Measurements from ENCODE around the gene UBE2Q2.

UBE2Q2 gene

GRCh38 chr15:75814794-75815193 lies 28.5 kb upstream of the UBE2Q2 start:
- no peaks in the 10 kb centered on the region for H3K79me1 ChIP-seq (ENCODE audit: low read depth, low read length)
- H2BK5ac ChIP-seq (ENCODE audit: low read length), result no peak overlapping the region
- H3K4me1 ChIP-seq (ENCODE audit: control insufficient read depth in 2 of 2, insufficient read depth in 1 of 2, low read depth in 1 of 2, low read length in 2 of 2), result peaks cover 0 to 2% of the 10 kb centered on the region in 2 donors
- H3K36me3 ChIP-seq (replicated peaks in 1 of 2; ENCODE audit: control insufficient read depth in 2 of 2, insufficient read depth in 2 of 2, low read length in 2 of 2), result no peaks in the 10 kb centered on the region
- peak overlapping the region; percentile 7 for H3K18ac ChIP-seq (ENCODE audit: low read length)
- no peak overlapping the region for H4K91ac ChIP-seq (ENCODE audit: low read depth, low read length, poor library complexity)
- H3K14ac ChIP-seq (ENCODE audit: low read length), result no peak overlapping the region
- no peak overlapping the region for H2AK5ac ChIP-seq (ENCODE audit: low read depth, low read length)
- H3K23ac ChIP-seq (ENCODE audit: low read depth, low read length, poor library complexity), result no peak overlapping the region
- no peak overlapping the region for H2BK120ac ChIP-seq (ENCODE audit: low read depth, low read length)
- no CpG with 5 or more reads among the region's 5 CpGs for WGBS, 2 donors (ENCODE audit: extremely low coverage in 2 of 2, insufficient read length in 2 of 2, insufficient replicate concordance in 1 of 2)
- H2BK15ac ChIP-seq (ENCODE audit: low read length), result no peak overlapping the region
- no peak overlapping the region for H3K4ac ChIP-seq (ENCODE audit: low read length)
- no peak overlapping the region for H2BK12ac ChIP-seq (ENCODE audit: low read length)
- H4K8ac ChIP-seq (ENCODE audit: low read depth, low read length), result no peak overlapping the region
- H3K27me3 ChIP-seq (ENCODE audit: control insufficient read depth in 3 of 3, insufficient read depth in 3 of 3, low read depth in 1 of 3, low read length in 3 of 3), result peaks cover 0 to 3% (median 0%) of the 10 kb centered on the region in 3 experiments
- no peak overlapping the region for H2AFZ ChIP-seq (ENCODE audit: low read length)
- H3K4me2 ChIP-seq (ENCODE audit: insufficient read depth, low read length, poor library complexity, severe bottlenecking), result no peak overlapping the region
- DNase-seq (ENCODE audit: low spot score), result no peak
- H3K27ac ChIP-seq (replicated peaks; ENCODE audit: low read length), result no peak overlapping the region
- peaks cover 0 to 3% of the 10 kb centered on the region in 2 donors for H3K9me3 ChIP-seq (replicated peaks in 1 of 2; ENCODE audit: control insufficient read depth in 2 of 2, insufficient read depth in 1 of 2, low read depth in 1 of 2, low read length in 2 of 2)
- H3K4me3 ChIP-seq (ENCODE audit: low read length in 2 of 2), result no peak overlapping the region
- no peak overlapping the region for H3K9ac ChIP-seq (ENCODE audit: low read depth, low read length, poor library complexity)

GRCh38 chr15:75815811-75816719 lies 27.2 kb upstream of the UBE2Q2 start:
- Histone ChIP-seq H4K8ac (ENCODE audit: low read depth, low read length) (no peak overlapping the region), H2BK120ac (ENCODE audit: low read depth, low read length) (no peak overlapping the region), H3K14ac (ENCODE audit: low read length) (no peak overlapping the region), H3K27ac (replicated peaks; ENCODE audit: low read length) (no peak overlapping the region), H4K91ac (ENCODE audit: low read depth, low read length, poor library complexity) (no peak overlapping the region), H2BK15ac (ENCODE audit: low read length) (no peak overlapping the region), H3K9me3 (replicated peaks in 1 of 2; ENCODE audit: control insufficient read depth in 2 of 2, insufficient read depth in 1 of 2, low read depth in 1 of 2, low read length in 2 of 2) (peaks cover 0 to 3% of the 10 kb centered on the region in 2 donors), H3K79me1 (ENCODE audit: low read depth, low read length) (no peaks in the 10 kb centered on the region), H3K4me1 (ENCODE audit: control insufficient read depth in 2 of 2, insufficient read depth in 1 of 2, low read depth in 1 of 2, low read length in 2 of 2) (peaks cover 0 to 2% of the 10 kb centered on the region in 2 donors), H3K4ac (ENCODE audit: low read length) (no peak overlapping the region), H2BK5ac (ENCODE audit: low read length) (no peak overlapping the region), H3K4me3 (ENCODE audit: low read length in 2 of 2) (no peak overlapping the region), H3K23ac (ENCODE audit: low read depth, low read length, poor library complexity) (no peak overlapping the region), H3K9ac (ENCODE audit: low read depth, low read length, poor library complexity) (no peak overlapping the region), H3K27me3 (ENCODE audit: control insufficient read depth in 3 of 3, insufficient read depth in 3 of 3, low read depth in 1 of 3, low read length in 3 of 3) (peaks cover 0 to 3% (median 0%) of the 10 kb centered on the region in 3 experiments), H3K4me2 (ENCODE audit: insufficient read depth, low read length, poor library complexity, severe bottlenecking) (no peak overlapping the region), H3K18ac (ENCODE audit: low read length) (no peak overlapping the region), H2AFZ (ENCODE audit: low read length) (no peak overlapping the region), H2AK5ac (ENCODE audit: low read depth, low read length) (no peak overlapping the region), H2BK12ac (ENCODE audit: low read length) (no peak overlapping the region), H3K36me3 (replicated peaks in 1 of 2; ENCODE audit: control insufficient read depth in 2 of 2, insufficient read depth in 2 of 2, low read length in 2 of 2) (no peaks in the 10 kb centered on the region)
- no peak for DNase-seq (ENCODE audit: low spot score)
- no CpG with 5 or more reads among the region's 3 CpGs for WGBS, 2 donors (ENCODE audit: extremely low coverage in 2 of 2, insufficient read length in 2 of 2, insufficient replicate concordance in 1 of 2)

GRCh38 chr15:75817138-75817935 lies 25.9 kb upstream of the UBE2Q2 start:
- no peaks in the 10 kb centered on the region for H3K79me1 ChIP-seq (ENCODE audit: low read depth, low read length)
- no peak overlapping the region for H3K4me2 ChIP-seq (ENCODE audit: insufficient read depth, low read length, poor library complexity, severe bottlenecking)
- H4K8ac ChIP-seq (ENCODE audit: low read depth, low read length), result no peak overlapping the region
- no peak overlapping the region for H2BK15ac ChIP-seq (ENCODE audit: low read length)
- peaks cover 0 to 4% of the 10 kb centered on the region in 2 donors for H3K4me1 ChIP-seq (ENCODE audit: control insufficient read depth in 2 of 2, insufficient read depth in 1 of 2, low read depth in 1 of 2, low read length in 2 of 2)
- H2BK12ac ChIP-seq (ENCODE audit: low read length), result no peak overlapping the region
- no peak overlapping the region for H3K4ac ChIP-seq (ENCODE audit: low read length)
- no peak overlapping the region for H2AK5ac ChIP-seq (ENCODE audit: low read depth, low read length)
- H2AFZ ChIP-seq (ENCODE audit: low read length), result peak overlapping the region; percentile 68
- no peak overlapping the region for H2BK120ac ChIP-seq (ENCODE audit: low read depth, low read length)
- H3K18ac ChIP-seq (ENCODE audit: low read length), result no peak overlapping the region
- H3K9me3 ChIP-seq (replicated peaks in 1 of 2; ENCODE audit: control insufficient read depth in 2 of 2, insufficient read depth in 1 of 2, low read depth in 1 of 2, low read length in 2 of 2), result peaks cover 0 to 3% of the 10 kb centered on the region in 2 donors
- H3K36me3 ChIP-seq (replicated peaks in 1 of 2; ENCODE audit: control insufficient read depth in 2 of 2, insufficient read depth in 2 of 2, low read length in 2 of 2), result no peaks in the 10 kb centered on the region
- H3K27me3 ChIP-seq (ENCODE audit: control insufficient read depth in 3 of 3, insufficient read depth in 3 of 3, low read depth in 1 of 3, low read length in 3 of 3), result peaks cover 0 to 3% (median 0%) of the 10 kb centered on the region in 3 experiments
- no peak overlapping the region for H4K91ac ChIP-seq (ENCODE audit: low read depth, low read length, poor library complexity)
- WGBS, 2 donors (ENCODE audit: extremely low coverage in 2 of 2, insufficient read length in 2 of 2, insufficient replicate concordance in 1 of 2), result no CpG with 5 or more reads among the region's 6 CpGs
- no peak overlapping the region for H3K4me3 ChIP-seq (ENCODE audit: low read length in 2 of 2)
- no peak overlapping the region for H3K27ac ChIP-seq (replicated peaks; ENCODE audit: low read length)
- no peak overlapping the region for H3K14ac ChIP-seq (ENCODE audit: low read length)
- no peak overlapping the region for H3K23ac ChIP-seq (ENCODE audit: low read depth, low read length, poor library complexity)
- no peak overlapping the region for H3K9ac ChIP-seq (ENCODE audit: low read depth, low read length, poor library complexity)
- no peak overlapping the region for H2BK5ac ChIP-seq (ENCODE audit: low read length)
- DNase-seq (ENCODE audit: low spot score), result no peak

- peaks cover 0 to 3% of the 10 kb centered on the region in 2 donors for H3K9me3 ChIP-seq (replicated peaks in 1 of 2; ENCODE audit: control insufficient read depth in 2 of 2, insufficient read depth in 1 of 2, low read depth in 1 of 2, low read length in 2 of 2)
- peaks cover 0 to 3% (median 0%) of the 10 kb centered on the region in 3 experiments for H3K27me3 ChIP-seq (ENCODE audit: control insufficient read depth in 3 of 3, insufficient read depth in 3 of 3, low read depth in 1 of 3, low read length in 3 of 3)
- no peak overlapping the region for H2AK5ac ChIP-seq (ENCODE audit: low read depth, low read length)
- H3K4me3 ChIP-seq (ENCODE audit: low read length in 2 of 2), result no peak overlapping the region
- WGBS, 2 donors (ENCODE audit: extremely low coverage in 2 of 2, insufficient read length in 2 of 2, insufficient replicate concordance in 1 of 2), result no CpG with 5 or more reads among the region's 2 CpGs
- H3K27ac ChIP-seq (replicated peaks; ENCODE audit: low read length), result no peak overlapping the region
- H3K9ac ChIP-seq (ENCODE audit: low read depth, low read length, poor library complexity), result no peak overlapping the region
- no peak overlapping the region for H2BK12ac ChIP-seq (ENCODE audit: low read length)
- no peak overlapping the region for H3K14ac ChIP-seq (ENCODE audit: low read length)
- H4K8ac ChIP-seq (ENCODE audit: low read depth, low read length), result no peak overlapping the region
- H4K91ac ChIP-seq (ENCODE audit: low read depth, low read length, poor library complexity), result no peak overlapping the region
- DNase-seq (ENCODE audit: low spot score), result no peak
- H2BK120ac ChIP-seq (ENCODE audit: low read depth, low read length), result no peak overlapping the region
- no peak overlapping the region for H3K4me2 ChIP-seq (ENCODE audit: insufficient read depth, low read length, poor library complexity, severe bottlenecking)
- no peak overlapping the region for H3K18ac ChIP-seq (ENCODE audit: low read length)
- H3K36me3 ChIP-seq (replicated peaks in 1 of 2; ENCODE audit: control insufficient read depth in 2 of 2, insufficient read depth in 2 of 2, low read length in 2 of 2), result no peaks in the 10 kb centered on the region
- no peak overlapping the region for H3K4ac ChIP-seq (ENCODE audit: low read length)
- no peak overlapping the region for H2AFZ ChIP-seq (ENCODE audit: low read length)
- H3K23ac ChIP-seq (ENCODE audit: low read depth, low read length, poor library complexity), result no peak overlapping the region
- peaks cover 12 to 14% of the 10 kb centered on the region in 2 donors for H3K4me1 ChIP-seq (ENCODE audit: control insufficient read depth in 2 of 2, insufficient read depth in 1 of 2, low read depth in 1 of 2, low read length in 2 of 2)
- no peak overlapping the region for H2BK15ac ChIP-seq (ENCODE audit: low read length)
- no peak overlapping the region for H2BK5ac ChIP-seq (ENCODE audit: low read length)
- no peaks in the 10 kb centered on the region for H3K79me1 ChIP-seq (ENCODE audit: low read depth, low read length)
Observed at GRCh38 chr15:75820206-75820605, 23.0 kb upstream of the UBE2Q2 start.
